GM23338 (cell line): ENCODE measurements around the gene KLHL8. TPM values are rescaled to one million over a fixed set of nuclear protein-coding genes. Genes with fewer than 3 reads are reported as not detected.

Source experiments
- ATAC-seq: fragments of 200-7000 bp; cut with Tn5 transposase; 3 replicates; pipeline ENCODE4 v1.9.1; 2020
- DNase-seq: peaks from one replicate; pipeline ENCODE4 v3.0.0-alpha.2; 2015; ENCODE audit warnings: low spot score
- H2AFZ ChIP-seq: fragments of 200-600 bp; sonication (generic); 2 replicates; pipeline ENCODE4 v1.8.0; 2016; ENCODE audit warnings: antibody characterized with exemption, mild to moderate bottlenecking, moderate library complexity
- H3F3A ChIP-seq: fragments of 200-600 bp; sonication (generic); replicated peaks from 2 replicates; pipeline ENCODE4 v1.8.0; 2017; ENCODE audit warnings: antibody characterized with exemption, mixed run types, low read depth
- H3K27ac ChIP-seq: fragments of 200-600 bp; sonication (generic); 2 replicates; pipeline ENCODE4 v1.6.1; 2016; ENCODE audit warnings: low read depth
- H3K27me3 ChIP-seq: fragments of 200-600 bp; sonication (generic); 2 replicates; pipeline ENCODE4 v1.8.0; 2016; ENCODE audit warnings: mild to moderate bottlenecking, mixed run types, moderate library complexity; ENCODE audit not compliant: insufficient read depth
- H3K36me3 ChIP-seq: fragments of 200-600 bp; sonication (generic); 2 replicates; pipeline ENCODE4 v1.8.0; 2016; ENCODE audit warnings: mild to moderate bottlenecking; ENCODE audit not compliant: insufficient read depth
- H3K4me1 ChIP-seq: fragments of 200-600 bp; sonication (generic); 2 replicates; pipeline ENCODE4 v1.8.0; 2016; ENCODE audit warnings: mild to moderate bottlenecking, moderate library complexity; ENCODE audit not compliant: insufficient read depth
- H3K4me2 ChIP-seq: fragments of 200-600 bp; sonication (generic); 2 replicates; pipeline ENCODE4 v1.7.1; 2017; ENCODE audit warnings: mixed run types
- H3K4me3 ChIP-seq: fragments of 200-600 bp; sonication (generic); 2 replicates; pipeline ENCODE4 v1.6.1; 2016; ENCODE audit warnings: mixed run types
- H3K79me2 ChIP-seq: fragments of 200-600 bp; sonication (generic); replicated peaks from 2 replicates; pipeline ENCODE4 v1.8.0; 2017; ENCODE audit warnings: mild to moderate bottlenecking; ENCODE audit not compliant: insufficient read depth
- H3K9me2 ChIP-seq: fragments of 200-600 bp; sonication (generic); 2 replicates; pipeline ENCODE4 v1.8.0; 2017; ENCODE audit not compliant: insufficient read depth
- H4K20me1 ChIP-seq: fragments of 200-600 bp; sonication (generic); replicated peaks from 2 replicates; pipeline ENCODE4 v1.8.0; 2017; ENCODE audit warnings: mild to moderate bottlenecking; ENCODE audit not compliant: insufficient read depth
- H3K27ac Mint-ChIP-seq: 2 replicates; pipeline ENCODE4 v1.8.0; 2020; ENCODE audit warnings: inconsistent platforms, mild to moderate bottlenecking, moderate library complexity, mixed read lengths
- H3K27me3 Mint-ChIP-seq: 3 replicates; pipeline ENCODE4 v1.8.0; 2022; ENCODE audit warnings: low read depth, mild to moderate bottlenecking, moderate library complexity, mixed read lengths, inconsistent platforms; ENCODE audit not compliant: insufficient read depth, poor library complexity
- H3K36me3 Mint-ChIP-seq: 3 replicates; pipeline ENCODE4 v1.8.0; 2021; ENCODE audit warnings: low read depth, mild to moderate bottlenecking, inconsistent platforms, moderate library complexity, mixed read lengths
- H3K4me1 Mint-ChIP-seq: 3 replicates; pipeline ENCODE4 v1.8.0; 2020; ENCODE audit warnings: mild to moderate bottlenecking, inconsistent platforms, mixed read lengths
- H3K4me3 Mint-ChIP-seq: 3 replicates; pipeline ENCODE4 v1.8.0; 2021; ENCODE audit warnings: moderate library complexity, mild to moderate bottlenecking, inconsistent platforms, mixed read lengths
- H3K9me3 Mint-ChIP-seq: 3 replicates; pipeline ENCODE4 v1.8.0; 2020; ENCODE audit warnings: moderate library complexity, mild to moderate bottlenecking, inconsistent platforms, mixed read lengths
- CTCF ChIP-seq, 2 experiments: fragments of 200-600 bp in 1 of 2; sonication (generic) in 1 of 2; conservative IDR thresholded peaks; 2 replicates each; pipeline versions ENCODE4 v1.5.1 to v1.6.1; 2016 to 2017; ENCODE audit warnings: antibody characterized with exemption in 2 of 2, low read depth in 2 of 2, mild to moderate bottlenecking in 2 of 2, moderate library complexity in 1 of 2
- EZH2 ChIP-seq: fragments of 200-600 bp; sonication (generic); IDR thresholded peaks from one replicate; pipeline ENCODE4 v1.8.0; 2017; ENCODE audit warnings: antibody characterized with exemption, mild to moderate bottlenecking, low read depth; ENCODE audit not compliant: unreplicated experiment
- EZH2phosphoT487 ChIP-seq: fragments of 200-600 bp; sonication (generic); IDR thresholded peaks from one replicate; pipeline ENCODE4 v1.8.1; 2018; ENCODE audit warnings: antibody characterized with exemption; ENCODE audit not compliant: unreplicated experiment
- JUNB ChIP-seq: IDR thresholded peaks from one replicate; pipeline ENCODE4 v1.6.1; 2016; ENCODE audit warnings: antibody characterized with exemption; ENCODE audit not compliant: unreplicated experiment
- NANOG ChIP-seq: IDR thresholded peaks from 2 replicates; pipeline ENCODE4 v1.6.1; 2016; ENCODE audit warnings: antibody characterized with exemption, borderline replicate concordance
- STAT1 ChIP-seq: IDR thresholded peaks from one replicate; pipeline ENCODE4 v1.6.1; 2016; ENCODE audit warnings: antibody characterized with exemption; ENCODE audit not compliant: unreplicated experiment
- ZNF114 ChIP-seq: fragments of 250-450 bp; sonication (Bioruptor Pico); IDR thresholded peaks from 2 replicates; pipeline ENCODE4 v1.5.0; 2020; ENCODE audit warnings: mild to moderate bottlenecking, moderate library complexity
- ZNF331 ChIP-seq: fragments of 250-450 bp; sonication (Bioruptor Pico); IDR thresholded peaks from 2 replicates; pipeline ENCODE4 v1.5.0; 2020; ENCODE audit warnings: low read depth, mild to moderate bottlenecking, moderate library complexity
- polyA plus RNA-seq: library from polyadenylated mRNA; unstranded; fragments of >200 nt; fragmentation: Nextera tagmentation; extraction: Ambion mirVana; gene quantifications from 2 replicates; pipeline ENCODE4 v1.2.1, GENCODE V29; 2016
- total RNA-seq: library from RNA; depleted of rRNA; stranded (reverse); fragments of >200 nt; shearing (Covaris generic); gene quantifications from 2 replicates; pipeline ENCODE4 v1.2.3, GENCODE V29; 2014
- TF ChIP-seq, protein P1 (sequence below): IDR thresholded peaks from one replicate; pipeline ENCODE4 v1.6.1; 2018; ENCODE audit warnings: antibody characterized with exemption; ENCODE audit not compliant: unreplicated experiment
- TF ChIP-seq, protein P2 (sequence below): IDR thresholded peaks from 2 replicates; pipeline ENCODE4 v1.6.1; 2016; ENCODE audit warnings: antibody characterized with exemption

The KLHL8 gene
- total and polyA plus RNA-seq, 2 experiments from 2014 or later: 3.3 to 7.2 TPM

GRCh38 chr4:87213421-87214075 is 6.9 kb downstream of the KLHL8 start:
- Histone ChIP-seq H3K36me3 (no peaks in the 10 kb centered on the region), H3K27ac (no peak overlapping the region), H3K27me3 (no peaks in the 10 kb centered on the region), H3K4me2 (no peak overlapping the region), H3F3A (no peaks in the 10 kb centered on the region), H4K20me1 (peaks cover 6% of the 10 kb centered on the region; the same call in 1 of the 2 replicates), H3K79me2 (peaks cover 70% of the 10 kb centered on the region), H3K9me2 (no peaks in the 10 kb centered on the region), H3K4me3 (no peak overlapping the region), H3K4me1 (0 out of 2 replicates have a peak, but pooled peaks cover under 1% of the 10 kb centered on the region), H2AFZ (no peak overlapping the region)
- TF ChIP-seq STAT1 (no peak), EZH2 (no peak), ZNF331 (CRISPR knock-in tag) (no peak)
- TF ChIP-seq, protein P1, sequence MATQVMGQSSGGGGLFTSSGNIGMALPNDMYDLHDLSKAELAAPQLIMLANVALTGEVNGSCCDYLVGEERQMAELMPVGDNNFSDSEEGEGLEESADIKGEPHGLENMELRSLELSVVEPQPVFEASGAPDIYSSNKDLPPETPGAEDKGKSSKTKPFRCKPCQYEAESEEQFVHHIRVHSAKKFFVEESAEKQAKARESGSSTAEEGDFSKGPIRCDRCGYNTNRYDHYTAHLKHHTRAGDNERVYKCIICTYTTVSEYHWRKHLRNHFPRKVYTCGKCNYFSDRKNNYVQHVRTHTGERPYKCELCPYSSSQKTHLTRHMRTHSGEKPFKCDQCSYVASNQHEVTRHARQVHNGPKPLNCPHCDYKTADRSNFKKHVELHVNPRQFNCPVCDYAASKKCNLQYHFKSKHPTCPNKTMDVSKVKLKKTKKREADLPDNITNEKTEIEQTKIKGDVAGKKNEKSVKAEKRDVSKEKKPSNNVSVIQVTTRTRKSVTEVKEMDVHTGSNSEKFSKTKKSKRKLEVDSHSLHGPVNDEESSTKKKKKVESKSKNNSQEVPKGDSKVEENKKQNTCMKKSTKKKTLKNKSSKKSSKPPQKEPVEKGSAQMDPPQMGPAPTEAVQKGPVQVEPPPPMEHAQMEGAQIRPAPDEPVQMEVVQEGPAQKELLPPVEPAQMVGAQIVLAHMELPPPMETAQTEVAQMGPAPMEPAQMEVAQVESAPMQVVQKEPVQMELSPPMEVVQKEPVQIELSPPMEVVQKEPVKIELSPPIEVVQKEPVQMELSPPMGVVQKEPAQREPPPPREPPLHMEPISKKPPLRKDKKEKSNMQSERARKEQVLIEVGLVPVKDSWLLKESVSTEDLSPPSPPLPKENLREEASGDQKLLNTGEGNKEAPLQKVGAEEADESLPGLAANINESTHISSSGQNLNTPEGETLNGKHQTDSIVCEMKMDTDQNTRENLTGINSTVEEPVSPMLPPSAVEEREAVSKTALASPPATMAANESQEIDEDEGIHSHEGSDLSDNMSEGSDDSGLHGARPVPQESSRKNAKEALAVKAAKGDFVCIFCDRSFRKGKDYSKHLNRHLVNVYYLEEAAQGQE: no peak
- DNase-seq (no peak), ATAC-seq (peak; percentile 36; the same call in 2 of the 3 replicates)
- H3K4me1 Mint-ChIP-seq: peaks cover 4% of the 10 kb centered on the region; the same call in 1 of the 3 replicates
- no peaks in the 10 kb centered on the region for H3K9me3 Mint-ChIP-seq
- no peaks in the 10 kb centered on the region for H3K36me3 Mint-ChIP-seq
- no peak overlapping the region for H3K27ac Mint-ChIP-seq
- peaks cover 1% of the 10 kb centered on the region for H3K27me3 Mint-ChIP-seq
- no peak overlapping the region for H3K4me3 Mint-ChIP-seq

- H3K36me3 Mint-ChIP-seq: 0 out of 3 replicates have a peak, but pooled peaks cover 3% of the 10 kb centered on the region
- no peak for DNase-seq
- peaks cover 5% of the 10 kb centered on the region for H3K27me3 Mint-ChIP-seq
- TF ChIP-seq ZNF114 (CRISPR knock-in tag): no peak
- TF ChIP-seq, protein P1: no peak
- no peak for TF ChIP-seq STAT1
- TF ChIP-seq JUNB: no peak
- no peak for TF ChIP-seq EZH2phosphoT487
- TF ChIP-seq ZNF331 (CRISPR knock-in tag): no peak
- TF ChIP-seq EZH2: no peak
- TF ChIP-seq CTCF (conservative IDR thresholded peaks at IDR 0.05; ENCODE audit: low read depth in 2 of 2): no peak
- TF ChIP-seq, protein P2, sequence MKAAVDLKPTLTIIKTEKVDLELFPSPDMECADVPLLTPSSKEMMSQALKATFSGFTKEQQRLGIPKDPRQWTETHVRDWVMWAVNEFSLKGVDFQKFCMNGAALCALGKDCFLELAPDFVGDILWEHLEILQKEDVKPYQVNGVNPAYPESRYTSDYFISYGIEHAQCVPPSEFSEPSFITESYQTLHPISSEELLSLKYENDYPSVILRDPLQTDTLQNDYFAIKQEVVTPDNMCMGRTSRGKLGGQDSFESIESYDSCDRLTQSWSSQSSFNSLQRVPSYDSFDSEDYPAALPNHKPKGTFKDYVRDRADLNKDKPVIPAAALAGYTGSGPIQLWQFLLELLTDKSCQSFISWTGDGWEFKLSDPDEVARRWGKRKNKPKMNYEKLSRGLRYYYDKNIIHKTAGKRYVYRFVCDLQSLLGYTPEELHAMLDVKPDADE: no peak
- no peak for TF ChIP-seq NANOG
Observed at GRCh38 chr4:87211249-87211952, 9.0 kb downstream of the KLHL8 start.

More at GRCh38 chr4:87211249-87211952, 9.0 kb downstream of the KLHL8 start:
- Mint-ChIP-seq H3K4me1 (peaks cover 3% of the 10 kb centered on the region; the same call in 1 of the 3 replicates), H3K9me3 (no peaks in the 10 kb centered on the region), H3K4me3 (no peak overlapping the region), H3K27ac (no peak overlapping the region)
- no peaks in the 10 kb centered on the region for H3K4me1 ChIP-seq
- H3F3A ChIP-seq: no peaks in the 10 kb centered on the region
- no peak overlapping the region for H3K4me3 ChIP-seq
- H2AFZ ChIP-seq: no peak overlapping the region
- no peak for ATAC-seq
- no peak overlapping the region for H3K27ac ChIP-seq
- no peak overlapping the region for H3K4me2 ChIP-seq
- H3K9me2 ChIP-seq: no peaks in the 10 kb centered on the region
- no peaks in the 10 kb centered on the region for H3K27me3 ChIP-seq
- H3K36me3 ChIP-seq: no peaks in the 10 kb centered on the region
- H4K20me1 ChIP-seq: peaks cover 6% of the 10 kb centered on the region; the same call in 1 of the 2 replicates
- H3K79me2 ChIP-seq: peaks cover 50% of the 10 kb centered on the region
